IMR-90 (cell line): ENCODE data around the gene GDNF. TPM values are rescaled to one million over a fixed set of nuclear protein-coding genes. Genes with fewer than 3 reads are reported as not detected.
A peak's percentile ranks its signal among the peaks of the same experiment; 100 is the strongest.

Experiments
- ATAC-seq: fragments of 200-7000 bp; cut with Tn5 transposase; 2 replicates; pipeline ENCODE4 v1.9.1; 2020; ENCODE audit warnings: low read depth, mild to moderate bottlenecking, moderate library complexity
- BruUV-seq: library from RNA; stranded (reverse); fragments of 400-500 nt; replicated peaks from 2 replicates; lab custom pipeline; 2021; lab: Mats Ljungman, UMichigan
- CTCF ChIA-PET: fragments of 300-600 bp; formaldehyde crosslinking; extraction: SDS; loops from one replicate; lab custom pipeline; 2021; ENCODE audit warnings: antibody characterized with exemption; lab: Yijun Ruan, JAX
- POLR2A ChIA-PET: fragments of 300-600 bp; sonication (Branson Sonifier 250); formaldehyde crosslinking; loops from one replicate; lab custom pipeline; 2022; ENCODE audit warnings: antibody characterized with exemption; ENCODE audit not compliant: unreplicated experiment; lab: Charles Lee
- DNase-seq: peaks from one replicate; pipeline ENCODE4 v3.0.0; 2013
- H2AFZ ChIP-seq: replicated peaks from 2 replicates; pipeline ENCODE3; 2013; ENCODE audit warnings: low read length, mild to moderate bottlenecking; ENCODE audit not compliant: poor library complexity
- H2AK5ac ChIP-seq: 2 replicates; pipeline ENCODE4 v1.6.1; 2013; ENCODE audit warnings: low read depth, low read length, inconsistent platforms
- H2AK9ac ChIP-seq: replicated peaks from 2 replicates; pipeline ENCODE3; 2013; ENCODE audit warnings: mild to moderate bottlenecking, low read depth, low read length, moderate library complexity; ENCODE audit not compliant: poor library complexity
- H2BK120ac ChIP-seq: 2 replicates; pipeline ENCODE4 v1.6.1; 2013; ENCODE audit warnings: low read depth, low read length, inconsistent platforms
- H2BK15ac ChIP-seq: 3 replicates; pipeline ENCODE4 v1.6.1; 2013; ENCODE audit warnings: low read depth, low read length, inconsistent platforms
- H2BK20ac ChIP-seq: 2 replicates; pipeline ENCODE4 v1.6.1; 2013; ENCODE audit warnings: low read depth, mild to moderate bottlenecking, inconsistent platforms, low read length, moderate library complexity
- H2BK5ac ChIP-seq: 2 replicates; pipeline ENCODE4 v1.6.1; 2013; ENCODE audit warnings: mild to moderate bottlenecking, low read depth, low read length, inconsistent platforms; ENCODE audit not compliant: poor library complexity, severe bottlenecking
- H3K14ac ChIP-seq: replicated peaks from 2 replicates; pipeline ENCODE4 v1.6.1; 2013; ENCODE audit warnings: low read depth, low read length, inconsistent platforms
- H3K18ac ChIP-seq: 2 replicates; pipeline ENCODE4 v1.6.1; 2013; ENCODE audit warnings: low read depth, low read length, control low read depth
- H3K23ac ChIP-seq: 2 replicates; pipeline ENCODE4 v1.6.1; 2013; ENCODE audit warnings: low read depth, low read length, inconsistent platforms
- H3K27ac ChIP-seq: 2 replicates; pipeline ENCODE4 v1.5.1; 2013; ENCODE audit warnings: mild to moderate bottlenecking, control low read depth, low read length; ENCODE audit not compliant: insufficient read depth
- H3K27me3 ChIP-seq: 2 replicates; pipeline ENCODE4 v1.6.1; 2013; ENCODE audit warnings: low read length; ENCODE audit not compliant: control insufficient read depth, insufficient read depth
- H3K36me3 ChIP-seq: 2 replicates; pipeline ENCODE4 v1.6.1; 2013; ENCODE audit warnings: low read length, mixed read lengths; ENCODE audit not compliant: control insufficient read depth, insufficient read depth
- H3K4ac ChIP-seq: 2 replicates; pipeline ENCODE4 v1.6.1; 2013; ENCODE audit warnings: low read depth, low read length, inconsistent platforms
- H3K4me1 ChIP-seq: 2 replicates; pipeline ENCODE4 v1.6.1; 2013; ENCODE audit warnings: low read length, mixed read lengths; ENCODE audit not compliant: control insufficient read depth, insufficient read depth
- H3K4me2 ChIP-seq: 2 replicates; pipeline ENCODE4 v1.6.1; 2013; ENCODE audit warnings: low read depth, mild to moderate bottlenecking, control low read depth, low read length, moderate library complexity
- H3K4me3 ChIP-seq: 2 replicates; pipeline ENCODE4 v1.5.1; 2013; ENCODE audit warnings: low read depth, mild to moderate bottlenecking, control low read depth, low read length, moderate library complexity; ENCODE audit not compliant: insufficient read depth
- H3K56ac ChIP-seq: 2 replicates; pipeline ENCODE4 v1.6.1; 2013; ENCODE audit warnings: low read length, inconsistent platforms; ENCODE audit not compliant: insufficient read depth; ENCODE audit errors: extremely low read depth
- H3K79me1 ChIP-seq, 2 experiments: 2 replicates each; pipeline ENCODE4 v1.6.1; 2013; ENCODE audit warnings: low read length in 2 of 2, inconsistent platforms in 1 of 2, low read depth in 1 of 2
- H3K9ac ChIP-seq: 2 replicates; pipeline ENCODE4 v1.6.1; 2013; ENCODE audit warnings: low read depth, low read length, control low read depth
- H3K9me1 ChIP-seq: 2 replicates; pipeline ENCODE4 v1.6.1; 2013; ENCODE audit warnings: low read length, inconsistent platforms; ENCODE audit not compliant: insufficient read depth
- H3K9me3 ChIP-seq: 2 replicates; pipeline ENCODE4 v1.6.1; 2013; ENCODE audit warnings: low read length; ENCODE audit not compliant: control insufficient read depth, insufficient read depth
- H4K20me1 ChIP-seq: 2 replicates; pipeline ENCODE4 v1.6.1; 2013; ENCODE audit warnings: low read length, inconsistent platforms; ENCODE audit not compliant: insufficient read depth
- H4K5ac ChIP-seq: 2 replicates; pipeline ENCODE4 v1.6.1; 2013; ENCODE audit warnings: mild to moderate bottlenecking, low read depth, low read length, control low read depth
- H4K8ac ChIP-seq, 2 experiments: 2 replicates each; pipeline ENCODE4 v1.6.1; 2013; ENCODE audit warnings: low read depth in 2 of 2, low read length in 2 of 2, control low read depth in 1 of 2, inconsistent platforms in 1 of 2
- H4K91ac ChIP-seq: 2 replicates; pipeline ENCODE4 v1.6.1; 2013; ENCODE audit warnings: low read depth, low read length, inconsistent platforms; ENCODE audit not compliant: insufficient read depth
- CEBPB ChIP-seq: IDR thresholded peaks from 2 replicates; pipeline ENCODE4 v1.6.1; 2012; ENCODE audit warnings: low read depth, low read length, improper control_type of control experiment
- CHD1 ChIP-seq: IDR thresholded peaks from 2 replicates; pipeline ENCODE4 v1.6.1; 2012; ENCODE audit warnings: low read depth, low read length, improper control_type of control experiment
- FOS ChIP-seq: fragments of 150-350 bp; IDR thresholded peaks from 2 replicates; pipeline ENCODE4 v1.6.1; 2016; ENCODE audit warnings: low read depth, low read length
- RCOR1 ChIP-seq: IDR thresholded peaks from 2 replicates; pipeline ENCODE4 v1.6.1; 2012; ENCODE audit warnings: mild to moderate bottlenecking, low read length, improper control_type of control experiment; ENCODE audit not compliant: insufficient replicate concordance
- SMC3 ChIP-seq: fragments of 150-350 bp; IDR thresholded peaks from 2 replicates; pipeline ENCODE4 v1.6.1; 2016; ENCODE audit warnings: low read depth, mild to moderate bottlenecking, antibody characterized with exemption, low read length, moderate library complexity
- WGBS, 2 experiments: methylation state at CpG; one replicate each; pipeline versions ENCODE4 v1.1.5 to v1.1.7; 2013; ENCODE audit warnings: missing lambda C conversion rate in 2 of 2; ENCODE audit not compliant: insufficient read length in 1 of 2; ENCODE audit errors: extremely low coverage in 2 of 2; 5-methylcytosine and 5-hydroxymethylcytosine counted together
- dilution Hi-C: fragments of 300-500 bp; cut with HindIII; formaldehyde crosslinking; loops from one replicate; pipeline ENCODE4 v1.14.3; 2018; ENCODE audit warnings: low sequenced_read_pairs; ENCODE audit not compliant: unreplicated experiment
- in situ Hi-C: fragments of 300-500 bp; cut with MboI; formaldehyde crosslinking; loops from 3 replicates; pipeline ENCODE4 v1.14.3; 2019; ENCODE audit warnings: low sequenced_read_pairs, inconsistent platforms, mixed read lengths
- intact Hi-C: fragments of 100-400 bp; cut with micrococcal nuclease; formaldehyde crosslinking; loops from 2 replicates; pipeline ENCODE4 v1.10.0; 2022
- polyA plus RNA-seq, 3 experiments: library from polyadenylated mRNA; depleted of rRNA; stranded (reverse); fragments of >200 nt; gene quantifications; 2 replicates each; pipeline ENCODE4 v1.2.3, GENCODE V29; 2012; ENCODE audit warnings: low replicate concordance in 1 of 3
- total RNA-seq: library from RNA; depleted of rRNA; stranded (reverse); fragments of >200 nt; gene quantifications from 2 replicates; pipeline ENCODE4 v1.2.3, GENCODE V29; 2012
- TF ChIP-seq, protein P1 (sequence below): fragments of 150-350 bp; IDR thresholded peaks from 2 replicates; pipeline ENCODE4 v1.6.1; 2017; ENCODE audit warnings: mild to moderate bottlenecking, antibody characterized with exemption, low read length, low read depth

GDNF gene
- total and polyA plus RNA-seq, 2 of the 4 experiments (the other 2 are of a cell fraction), result 0.18 to 0.82 TPM

DNA sequence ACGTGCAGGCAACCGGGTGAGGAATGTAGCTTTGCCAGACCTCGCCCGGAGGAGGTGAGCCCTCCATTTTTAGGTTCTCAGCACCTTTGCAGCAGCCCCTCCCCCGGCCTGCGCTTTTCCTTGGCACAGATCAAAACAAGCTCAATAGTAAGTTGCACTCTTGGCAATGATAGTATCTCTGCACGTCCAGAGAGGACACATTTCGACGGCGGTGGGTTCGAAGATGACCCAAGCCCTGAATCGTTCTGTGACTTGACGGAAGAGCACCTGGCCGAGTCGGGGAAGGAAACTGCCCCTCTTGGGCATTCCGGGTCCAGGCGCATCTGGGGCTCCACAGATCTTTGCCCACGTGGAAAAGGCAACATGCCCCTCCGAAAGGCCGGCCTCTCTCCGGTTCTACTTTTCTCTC is 904 bp downstream of the GDNF start:
- no peak overlapping the region for H3K18ac ChIP-seq
- no peak overlapping the region for H4K8ac ChIP-seq
- no peak overlapping the region for H3K56ac ChIP-seq
- H2BK15ac ChIP-seq, result no peak overlapping the region
- no peak overlapping the region for H2BK5ac ChIP-seq
- H3K23ac ChIP-seq, result peak overlapping the region; percentile 52; the same call in 1 of the 2 replicates
- H3K79me1 ChIP-seq, result 0 out of 4 replicates have a peak, but pooled peaks cover 0 to 5% of the 10 kb centered on the region in 2 experiments
- no peak overlapping the region for H4K5ac ChIP-seq
- no peak overlapping the region for H4K91ac ChIP-seq
- peak overlapping the region; percentile 87 for H3K4me2 ChIP-seq
- intact Hi-C loops, result loop anchor here (5.0 to 10.0 kb wide), 3 partner anchors 67 to 224 kb away; no protein-coding TSS in a partner anchor
- H3K14ac ChIP-seq, result no peak overlapping the region
- in situ Hi-C loops, result loop anchor here (5.0 kb wide), 1 partner anchor 353 kb away; no protein-coding TSS in a partner anchor
- dilution Hi-C loops, result no loop called here
- peak overlapping the region; percentile 53 for H3K4me3 ChIP-seq
- CTCF ChIA-PET, result no interaction called here
- peak overlapping the region; percentile 38 for H2AK9ac ChIP-seq
- no peak overlapping the region for H3K4ac ChIP-seq
- peak overlapping the region; percentile 86 for H2AFZ ChIP-seq
- WGBS, 2 experiments, result 25% methylated on average over 12 of the region's 21 CpGs; no CpG with 5 or more reads in 1 of the 2 experiments
- H3K27me3 ChIP-seq, result peaks cover 16% of the 10 kb centered on the region; the same call in 1 of the 2 replicates
- no peaks in the 10 kb centered on the region for H3K36me3 ChIP-seq
- POLR2A ChIA-PET, result interaction anchor here (1.3 kb wide), 1 partner anchor 51 kb away, joined by 3 read pairs; no protein-coding TSS in a partner anchor
- H3K9me3 ChIP-seq, result no peaks in the 10 kb centered on the region
- H2AK5ac ChIP-seq, result no peak overlapping the region
- H3K9ac ChIP-seq, result no peak overlapping the region
- DNase-seq (no peak), ATAC-seq (no peak)
- peaks cover 9% of the 10 kb centered on the region; the same call in 1 of the 2 replicates for H4K20me1 ChIP-seq
- H3K9me1 ChIP-seq, result peaks cover 3% of the 10 kb centered on the region; the same call in 1 of the 2 replicates
- BruUV-seq, result no TSS peak
- peaks cover 5% of the 10 kb centered on the region for H3K4me1 ChIP-seq
- H3K27ac ChIP-seq, result no peak overlapping the region
- no peak overlapping the region for H2BK20ac ChIP-seq
- H2BK120ac ChIP-seq, result no peak overlapping the region
- TF ChIP-seq SMC3 (no peak), RCOR1 (no peak), FOS (no peak), CEBPB (no peak), CHD1 (no peak)
- TF ChIP-seq, protein P1, sequence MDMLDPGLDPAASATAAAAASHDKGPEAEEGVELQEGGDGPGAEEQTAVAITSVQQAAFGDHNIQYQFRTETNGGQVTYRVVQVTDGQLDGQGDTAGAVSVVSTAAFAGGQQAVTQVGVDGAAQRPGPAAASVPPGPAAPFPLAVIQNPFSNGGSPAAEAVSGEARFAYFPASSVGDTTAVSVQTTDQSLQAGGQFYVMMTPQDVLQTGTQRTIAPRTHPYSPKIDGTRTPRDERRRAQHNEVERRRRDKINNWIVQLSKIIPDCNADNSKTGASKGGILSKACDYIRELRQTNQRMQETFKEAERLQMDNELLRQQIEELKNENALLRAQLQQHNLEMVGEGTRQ, result no peak
